ENCODE measurements around the gene SCYGR8. TPM values are rescaled to one million over a fixed set of nuclear protein-coding genes. Genes with fewer than 3 reads are reported as not detected.

Gene SCYGR8
- total and polyA plus RNA-seq, 2 of the 8 experiments (the other 6 are each of a cell fraction or from before 2014, with no cell fraction given), result not detected

- DNase-seq (ENCODE audit: low read depth in 1 of 2, low spot score in 2 of 2) (no peak), FAIRE-seq (no peak)
- Histone ChIP-seq H2BK120ac (replicated peaks; ENCODE audit: low read depth, low read length) (no peak overlapping the region), H4K91ac (replicated peaks; ENCODE audit: insufficient read length, low read length) (no peak overlapping the region), H3K14ac (ENCODE audit: insufficient read length) (no peak overlapping the region), H3K36me3 (ENCODE audit: control insufficient read depth in 2 of 4, insufficient read depth in 4 of 4, low read length in 3 of 4) (no peaks in the 10 kb centered on the region), H2BK12ac (ENCODE audit: low read depth, low read length) (no peak overlapping the region), H3K23ac (ENCODE audit: insufficient read length) (no peak overlapping the region), H3K9me3 (ENCODE audit: insufficient read depth in 2 of 2, low read depth in 1 of 2, low read length in 1 of 2) (no peaks in the 10 kb centered on the region), H4K5ac (ENCODE audit: insufficient read length, low read depth, low read length) (no peak overlapping the region), H3K56ac (replicated peaks; ENCODE audit: insufficient read length, low read depth, low read length) (no peak overlapping the region), H3K27ac (ENCODE audit: low read depth, low read length) (no peak overlapping the region), H3K4me2 (ENCODE audit: insufficient read depth in 1 of 2, low read depth in 2 of 2, low read length in 2 of 2) (no peak overlapping the region), H4K20me1 (replicated peaks in 1 of 2; ENCODE audit: control insufficient read depth in 1 of 2, insufficient read depth in 2 of 2, low read length in 2 of 2) (no peaks in the 10 kb centered on the region), H2BK15ac (ENCODE audit: low read length) (no peak overlapping the region), H3K27me3 (replicated peaks in 1 of 4; ENCODE audit: control insufficient read depth in 3 of 4, extremely low read depth in 1 of 4, insufficient read depth in 3 of 4, low read length in 3 of 4) (no peaks in the 10 kb centered on the region; a peak in 1 of 7 replicates), H3K9ac (replicated peaks in 1 of 4; ENCODE audit: extremely low read depth in 1 of 4, low read depth in 3 of 4, low read length in 3 of 4) (no peak overlapping the region), H2AFZ (ENCODE audit: low read length) (no peak overlapping the region), H2BK5ac (ENCODE audit: low read depth, low read length) (no peak overlapping the region), H3K18ac (ENCODE audit: extremely low read depth, low read length) (no peak overlapping the region), H3K23me2 (ENCODE audit: low read depth, low read length) (no peaks in the 10 kb centered on the region; the same call in 1 of the 2 replicates), H3K79me2 (ENCODE audit: control insufficient read depth in 1 of 2, insufficient read depth in 2 of 2, low read length in 2 of 2) (no peaks in the 10 kb centered on the region), H3K79me1 (ENCODE audit: low read depth, low read length) (no peaks in the 10 kb centered on the region), H4K8ac (ENCODE audit: extremely low read depth, insufficient read depth, low read length) (no peak overlapping the region), H2BK20ac (ENCODE audit: low read length) (no peak overlapping the region), H2AK5ac (ENCODE audit: low read depth, low read length) (no peak overlapping the region), H3K4me3 (ENCODE audit: extremely low read depth in 1 of 4, insufficient read depth in 2 of 4, low read depth in 3 of 4, low read length in 4 of 4) (no peak overlapping the region), H3K4me1 (replicated peaks in 1 of 4; ENCODE audit: control insufficient read depth in 3 of 4, insufficient read depth in 4 of 4, low read length in 3 of 4) (peaks cover 0 to 4% (median under 1%) of the 10 kb centered on the region in 4 experiments; a peak in 3 of 7 replicates), H3K4ac (replicated peaks; ENCODE audit: insufficient read length, low read depth, low read length) (no peak overlapping the region)
- CTCF ChIA-PET (ENCODE audit: partially characterized antibody), result interaction anchor here (0.7 to 2.3 kb wide), 7 partner anchors 9 to 58 kb away, joined by 3 to 12 read pairs (median 4); no protein-coding TSS in a partner anchor
- POLR2A ChIA-PET (ENCODE audit: partially characterized antibody), result no interaction called here
- WGBS, 2 experiments (ENCODE audit: extremely low coverage in 1 of 2, insufficient coverage in 1 of 2, insufficient read length in 1 of 2, insufficient replicate concordance in 2 of 2, low coverage in 1 of 2, low lambda C conversion rate in 2 of 2, missing lambda C conversion rate in 1 of 2), result 97% methylated on average over 2 of the region's 2 CpGs; no CpG with 5 or more reads in 1 of the 2 experiments
- TF ChIP-seq CBX5 (IDR thresholded peaks at IDR 0.05; ENCODE audit: low read depth, low read length) (no peak), CEBPB (IDR thresholded peaks at IDR 0.05; ENCODE audit: low read depth, low read length) (no peak), JUN (IDR thresholded peaks at IDR 0.05; ENCODE audit: low read depth, low read length) (no peak), CREB1 (IDR thresholded peaks at IDR 0.05) (no peak), SIN3A (conservative IDR thresholded peaks at IDR 0.05 in 1 of 2, IDR thresholded peaks at IDR 0.05 in 1 of 2; ENCODE audit: low read depth in 1 of 2, low read length in 2 of 2) (no peak), NRF1 (IDR thresholded peaks at IDR 0.05; ENCODE audit: low read depth, low read length) (no peak), CBX8 (IDR thresholded peaks at IDR 0.05; ENCODE audit: borderline replicate concordance, low read depth, low read length) (no peak), PHF8 (conservative IDR thresholded peaks at IDR 0.05; ENCODE audit: low read depth, low read length) (no peak), USF2 (IDR thresholded peaks at IDR 0.05; ENCODE audit: low read length) (no peak)
- TF ChIP-seq, protein P1, sequence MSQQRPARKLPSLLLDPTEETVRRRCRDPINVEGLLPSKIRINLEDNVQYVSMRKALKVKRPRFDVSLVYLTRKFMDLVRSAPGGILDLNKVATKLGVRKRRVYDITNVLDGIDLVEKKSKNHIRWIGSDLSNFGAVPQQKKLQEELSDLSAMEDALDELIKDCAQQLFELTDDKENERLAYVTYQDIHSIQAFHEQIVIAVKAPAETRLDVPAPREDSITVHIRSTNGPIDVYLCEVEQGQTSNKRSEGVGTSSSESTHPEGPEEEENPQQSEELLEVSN (IDR thresholded peaks at IDR 0.05), result no peak
- TF ChIP-seq, protein P2, sequence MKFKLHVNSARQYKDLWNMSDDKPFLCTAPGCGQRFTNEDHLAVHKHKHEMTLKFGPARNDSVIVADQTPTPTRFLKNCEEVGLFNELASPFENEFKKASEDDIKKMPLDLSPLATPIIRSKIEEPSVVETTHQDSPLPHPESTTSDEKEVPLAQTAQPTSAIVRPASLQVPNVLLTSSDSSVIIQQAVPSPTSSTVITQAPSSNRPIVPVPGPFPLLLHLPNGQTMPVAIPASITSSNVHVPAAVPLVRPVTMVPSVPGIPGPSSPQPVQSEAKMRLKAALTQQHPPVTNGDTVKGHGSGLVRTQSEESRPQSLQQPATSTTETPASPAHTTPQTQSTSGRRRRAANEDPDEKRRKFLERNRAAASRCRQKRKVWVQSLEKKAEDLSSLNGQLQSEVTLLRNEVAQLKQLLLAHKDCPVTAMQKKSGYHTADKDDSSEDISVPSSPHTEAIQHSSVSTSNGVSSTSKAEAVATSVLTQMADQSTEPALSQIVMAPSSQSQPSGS (IDR thresholded peaks at IDR 0.05; ENCODE audit: low read length), result no peak
These were observed 29.2 kb upstream of the SCYGR8 start for GRCh38 chr2:227716501-227716900.
